A673 (cell line): ENCODE results near the gene KMT2C. TPM values are rescaled to one million over a fixed set of nuclear protein-coding genes. Genes with fewer than 3 reads are reported as not detected.

ENCODE experiments used
- BruUV-seq: library from RNA; stranded (reverse); fragments of 400-500 nt; replicated peaks from 2 replicates; lab custom pipeline; 2021; lab: Mats Ljungman, UMichigan
- CTCF ChIA-PET: fragments of 300-600 bp; sonication (Branson Sonifier 250); formaldehyde crosslinking; loops from one replicate; lab custom pipeline; 2022; ENCODE audit warnings: antibody characterized with exemption; lab: Charles Lee
- POLR2A ChIA-PET: fragments of 300-600 bp; sonication (Branson Sonifier 250); formaldehyde crosslinking; loops from one replicate; lab custom pipeline; 2022; ENCODE audit warnings: antibody characterized with exemption; ENCODE audit not compliant: low non-redundant PET; lab: Charles Lee
- DNase-seq: peaks from one replicate; pipeline ENCODE4 v3.0.0-alpha.2; 2015; ENCODE audit warnings: low spot score
- H3K27ac ChIP-seq: fragments of 200-600 bp; sonication (generic); 2 replicates; pipeline ENCODE4 v1.5.1; 2016; ENCODE audit warnings: mixed run types, low read depth, mild to moderate bottlenecking, mixed read lengths, antibody characterized with exemption, low read length; ENCODE audit not compliant: poor library complexity, severe bottlenecking
- H3K27me3 ChIP-seq: fragments of 200-600 bp; sonication (generic); replicated peaks from 2 replicates; pipeline ENCODE4 v1.6.1; 2017; ENCODE audit warnings: mixed run types, low read depth, mild to moderate bottlenecking, mixed read lengths, antibody characterized with exemption, low read length; ENCODE audit not compliant: insufficient read depth, poor library complexity
- H3K36me3 ChIP-seq: fragments of 200-600 bp; sonication (generic); 2 replicates; pipeline ENCODE4 v1.6.1; 2016; ENCODE audit warnings: mixed run types, mild to moderate bottlenecking, mixed read lengths, antibody characterized with exemption, low read length; ENCODE audit not compliant: insufficient read depth, poor library complexity, severe bottlenecking
- H3K4me1 ChIP-seq: fragments of 200-600 bp; sonication (generic); 2 replicates; pipeline ENCODE4 v1.6.1; 2017; ENCODE audit warnings: mixed run types, mild to moderate bottlenecking, mixed read lengths, antibody characterized with exemption, low read length; ENCODE audit not compliant: insufficient read depth, poor library complexity, severe bottlenecking
- H3K4me3 ChIP-seq: fragments of 200-600 bp; sonication (generic); 2 replicates; pipeline ENCODE4 v1.5.1; 2016; ENCODE audit warnings: low read depth, mixed run types, mild to moderate bottlenecking, mixed read lengths, low read length; ENCODE audit not compliant: poor library complexity, severe bottlenecking
- H3K9me3 ChIP-seq: fragments of 200-600 bp; sonication (generic); 2 replicates; pipeline ENCODE4 v1.6.1; 2016; ENCODE audit warnings: mixed run types, low read depth, mild to moderate bottlenecking, mixed read lengths, antibody characterized with exemption, low read length; ENCODE audit not compliant: poor library complexity, severe bottlenecking
- EZH2 ChIP-seq: fragments of 200-600 bp; sonication (generic); IDR thresholded peaks from 2 replicates; pipeline ENCODE4 v1.6.1; 2017; ENCODE audit warnings: borderline replicate concordance, low read depth, mild to moderate bottlenecking, mixed read lengths, antibody characterized with exemption, low read length; ENCODE audit not compliant: poor library complexity, severe bottlenecking
- intact Hi-C: fragments of 100-400 bp; cut with micrococcal nuclease; formaldehyde crosslinking; loops from one replicate; pipeline ENCODE4 v1.10.0; 2022; ENCODE audit not compliant: unreplicated experiment
- total RNA-seq: library from RNA; stranded (reverse); gene quantifications from 2 replicates; pipeline ENCODE4 v1.2.3, GENCODE V29; 2021
- TF ChIP-seq, protein P1 (sequence below): fragments of 300-800, 200-600 bp; sonication (generic); conservative IDR thresholded peaks from 2 replicates; pipeline ENCODE4 v1.5.1; 2017; ENCODE audit warnings: low read depth, mild to moderate bottlenecking, antibody characterized with exemption, low read length, moderate library complexity, mixed read lengths

The KMT2C gene
- total RNA-seq, 1 experiment from 2014 or later: 52.9 TPM

GRCh38 chr7:152115021-152115718 lies 320.6 kb downstream of the KMT2C start:
- ChIA-PET POLR2A (no interaction called here), CTCF (no interaction called here)
- no peak for DNase-seq
- intact Hi-C loops: no loop called here
- no TSS peak for BruUV-seq
- H3K36me3 ChIP-seq: peaks cover 41% of the 10 kb centered on the region
- H3K27me3 ChIP-seq: no peaks in the 10 kb centered on the region
- H3K9me3 ChIP-seq: no peaks in the 10 kb centered on the region
- TF ChIP-seq EZH2: no peak
- TF ChIP-seq, protein P1, sequence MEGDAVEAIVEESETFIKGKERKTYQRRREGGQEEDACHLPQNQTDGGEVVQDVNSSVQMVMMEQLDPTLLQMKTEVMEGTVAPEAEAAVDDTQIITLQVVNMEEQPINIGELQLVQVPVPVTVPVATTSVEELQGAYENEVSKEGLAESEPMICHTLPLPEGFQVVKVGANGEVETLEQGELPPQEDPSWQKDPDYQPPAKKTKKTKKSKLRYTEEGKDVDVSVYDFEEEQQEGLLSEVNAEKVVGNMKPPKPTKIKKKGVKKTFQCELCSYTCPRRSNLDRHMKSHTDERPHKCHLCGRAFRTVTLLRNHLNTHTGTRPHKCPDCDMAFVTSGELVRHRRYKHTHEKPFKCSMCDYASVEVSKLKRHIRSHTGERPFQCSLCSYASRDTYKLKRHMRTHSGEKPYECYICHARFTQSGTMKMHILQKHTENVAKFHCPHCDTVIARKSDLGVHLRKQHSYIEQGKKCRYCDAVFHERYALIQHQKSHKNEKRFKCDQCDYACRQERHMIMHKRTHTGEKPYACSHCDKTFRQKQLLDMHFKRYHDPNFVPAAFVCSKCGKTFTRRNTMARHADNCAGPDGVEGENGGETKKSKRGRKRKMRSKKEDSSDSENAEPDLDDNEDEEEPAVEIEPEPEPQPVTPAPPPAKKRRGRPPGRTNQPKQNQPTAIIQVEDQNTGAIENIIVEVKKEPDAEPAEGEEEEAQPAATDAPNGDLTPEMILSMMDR: no peak
- no peaks in the 10 kb centered on the region for H3K4me1 ChIP-seq
- H3K27ac ChIP-seq: no peak overlapping the region
- H3K4me3 ChIP-seq: no peak overlapping the region

DNA sequence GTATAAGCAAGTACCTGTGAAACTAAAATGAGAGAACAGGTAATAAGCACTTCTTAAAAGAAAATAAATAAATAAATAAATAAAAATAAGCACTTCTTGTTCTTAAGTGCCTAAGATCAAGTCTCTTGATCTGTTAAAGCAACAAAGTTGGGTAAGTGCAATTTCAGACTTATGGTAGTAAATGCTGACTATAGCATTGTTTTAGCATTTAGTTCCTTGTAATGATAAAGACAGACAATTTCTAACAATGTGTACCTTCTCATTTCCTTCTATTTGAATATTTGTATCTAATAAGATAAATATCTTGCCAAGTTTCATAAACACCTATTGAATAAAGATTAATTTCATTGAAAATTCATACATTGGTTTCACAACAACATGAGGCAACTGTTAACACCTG lies 323.0 kb downstream of the KMT2C start:
- TF ChIP-seq EZH2: no peak
- TF ChIP-seq, protein P1: no peak
- DNase-seq: no peak
- Histone ChIP-seq H3K4me3 (no peak overlapping the region), H3K27me3 (no peaks in the 10 kb centered on the region), H3K27ac (no peak overlapping the region), H3K9me3 (no peaks in the 10 kb centered on the region), H3K4me1 (no peaks in the 10 kb centered on the region), H3K36me3 (peaks cover 23% of the 10 kb centered on the region)
- intact Hi-C loops: no loop called here
- BruUV-seq: no TSS peak
- ChIA-PET POLR2A (no interaction called here), CTCF (no interaction called here)

DNA sequence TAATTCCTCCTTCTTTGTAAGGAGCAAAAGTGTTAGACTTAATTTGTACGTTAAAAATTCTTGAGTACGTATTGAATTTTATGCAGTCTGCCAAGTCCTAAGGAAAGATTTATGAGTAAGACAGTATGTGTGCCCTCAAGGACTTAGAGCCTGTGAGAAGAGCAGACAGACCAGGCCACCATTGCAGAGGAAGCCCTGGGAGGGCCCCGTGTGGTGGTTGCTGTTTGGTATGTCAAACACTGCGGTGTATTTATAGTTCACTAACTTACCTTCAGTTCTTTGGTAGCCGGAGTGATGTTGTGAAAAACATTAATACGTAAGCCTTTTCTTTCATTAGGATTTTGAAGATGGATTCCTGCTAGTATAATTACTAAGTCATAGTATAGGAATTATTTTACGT lies 327.4 kb downstream of the KMT2C start:
- Histone ChIP-seq H3K9me3 (no peaks in the 10 kb centered on the region), H3K36me3 (peaks cover 9% of the 10 kb centered on the region), H3K4me1 (no peaks in the 10 kb centered on the region), H3K27me3 (no peaks in the 10 kb centered on the region), H3K4me3 (no peak overlapping the region), H3K27ac (no peak overlapping the region)
- DNase-seq: peak; percentile 17
- POLR2A ChIA-PET: no interaction called here
- intact Hi-C loops: no loop called here
- CTCF ChIA-PET: interaction anchor here (0.5 kb wide), 1 partner anchor 557 kb away, joined by 6 read pairs; no protein-coding TSS in a partner anchor
- BruUV-seq: no TSS peak
- TF ChIP-seq EZH2: no peak
- TF ChIP-seq, protein P1: no peak
